Measurements from ENCODE around the gene VEZT.
"Not testable (repeated sequence)": the region's sequence is repeated elsewhere in the genome, so short reads cannot be mapped to it uniquely, and the experiment has no call there.

Gene VEZT

GRCh38 chr12:95257541-95257940, 39.9 kb downstream of the VEZT start:
- DNase-seq (ENCODE audit: low read depth, low spot score), result no peak

GRCh38 chr12:95258151-95258550, 40.5 kb downstream of the VEZT start:
- DNase-seq (ENCODE audit: low read depth, low spot score), result no peak

- DNase-seq (ENCODE audit: low read depth, low spot score), result no peak
Observed at GRCh38 chr12:95258803-95259202, 41.2 kb downstream of the VEZT start.

GRCh38 chr12:95259368-95259767, 41.8 kb downstream of the VEZT start:
- DNase-seq (ENCODE audit: low read depth, low spot score), result no peak

GRCh38 chr12:95261109-95261508, 43.5 kb downstream of the VEZT start:
- no peak for DNase-seq (ENCODE audit: low read depth, low spot score)

GRCh38 chr12:95262808-95263207, 45.2 kb downstream of the VEZT start:
- DNase-seq (ENCODE audit: low read depth, low spot score), result no peak

- DNase-seq (ENCODE audit: low read depth, low spot score), result no peak
Observed at GRCh38 chr12:95265765-95266164, 48.2 kb downstream of the VEZT start.

GRCh38 chr12:95266254-95266653, 48.6 kb downstream of the VEZT start:
- no peak for DNase-seq (ENCODE audit: low read depth, low spot score)

GRCh38 chr12:95269892-95270291, 52.3 kb downstream of the VEZT start:
- DNase-seq (ENCODE audit: low read depth, low spot score), result no peak

GRCh38 chr12:95271465-95271864, 53.9 kb downstream of the VEZT start:
- DNase-seq (ENCODE audit: low read depth, low spot score), result no peak

- no peak for DNase-seq (ENCODE audit: low read depth, low spot score)
Observed at GRCh38 chr12:95277139-95277538, 59.5 kb downstream of the VEZT start.

- no peak for DNase-seq (ENCODE audit: low read depth, low spot score)
Observed at GRCh38 chr12:95279856-95280255, 62.2 kb downstream of the VEZT start.

- DNase-seq (ENCODE audit: low read depth, low spot score), result no peak
Observed at GRCh38 chr12:95282266-95282665, 64.7 kb downstream of the VEZT start.

- no peak for DNase-seq (ENCODE audit: low read depth, low spot score)
Observed at GRCh38 chr12:95283371-95283770, 65.8 kb downstream of the VEZT start.

- DNase-seq (ENCODE audit: low read depth, low spot score), result no peak
Observed at GRCh38 chr12:95286713-95287112, 69.1 kb downstream of the VEZT start.

GRCh38 chr12:95291501-95291900, 73.9 kb downstream of the VEZT start:
- DNase-seq (ENCODE audit: low read depth, low spot score), result no peak

- no peak for DNase-seq (ENCODE audit: low read depth, low spot score)
Observed at GRCh38 chr12:95298916-95299315, 81.3 kb downstream of the VEZT start.

- DNase-seq (ENCODE audit: low read depth, low spot score), result no peak
Observed at GRCh38 chr12:95300286-95300685, 82.7 kb downstream of the VEZT start.

- no peak for DNase-seq (ENCODE audit: low read depth, low spot score)
Observed at GRCh38 chr12:95303476-95303875, 85.9 kb downstream of the VEZT start.

- DNase-seq (ENCODE audit: low read depth, low spot score), result no peak
Observed at GRCh38 chr12:95304673-95305198, 87.1 kb downstream of the VEZT start.

GRCh38 chr12:95312656-95313055, 95.0 kb downstream of the VEZT start:
- no peak for DNase-seq (ENCODE audit: low read depth, low spot score)

- DNase-seq (ENCODE audit: low read depth, low spot score), result not testable (repeated sequence)
Observed at GRCh38 chr12:95314756-95315155, 97.1 kb downstream of the VEZT start.

GRCh38 chr12:95316798-95317197, 99.2 kb downstream of the VEZT start:
- DNase-seq (ENCODE audit: low read depth, low spot score), result no peak

- no peak for DNase-seq (ENCODE audit: low read depth, low spot score)
Observed at GRCh38 chr12:95318071-95318545, 100.5 kb downstream of the VEZT start.
